ENCODE results near the gene C1QTNF3. TPM values are rescaled to one million over a fixed set of nuclear protein-coding genes. Genes with fewer than 3 reads are reported as not detected.
A peak's percentile ranks its signal among the peaks of the same experiment; 100 is the strongest.
"Not testable (repeated sequence)": the region's sequence is repeated elsewhere in the genome, so short reads cannot be mapped to it uniquely, and the experiment has no call there.

C1QTNF3 gene, protein sequence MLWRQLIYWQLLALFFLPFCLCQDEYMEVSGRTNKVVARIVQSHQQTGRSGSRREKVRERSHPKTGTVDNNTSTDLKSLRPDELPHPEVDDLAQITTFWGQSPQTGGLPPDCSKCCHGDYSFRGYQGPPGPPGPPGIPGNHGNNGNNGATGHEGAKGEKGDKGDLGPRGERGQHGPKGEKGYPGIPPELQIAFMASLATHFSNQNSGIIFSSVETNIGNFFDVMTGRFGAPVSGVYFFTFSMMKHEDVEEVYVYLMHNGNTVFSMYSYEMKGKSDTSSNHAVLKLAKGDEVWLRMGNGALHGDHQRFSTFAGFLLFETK
- under 1 TPM; 0.40 to 0.62 (median 0.50) TPM for total RNA-seq (2021; fragmentation: NEBNext Ultra II Directional; extraction: Animal tissue kit (Norgen Biotek cat#: 25700))
- long read RNA-seq: 0 reads

DNA sequence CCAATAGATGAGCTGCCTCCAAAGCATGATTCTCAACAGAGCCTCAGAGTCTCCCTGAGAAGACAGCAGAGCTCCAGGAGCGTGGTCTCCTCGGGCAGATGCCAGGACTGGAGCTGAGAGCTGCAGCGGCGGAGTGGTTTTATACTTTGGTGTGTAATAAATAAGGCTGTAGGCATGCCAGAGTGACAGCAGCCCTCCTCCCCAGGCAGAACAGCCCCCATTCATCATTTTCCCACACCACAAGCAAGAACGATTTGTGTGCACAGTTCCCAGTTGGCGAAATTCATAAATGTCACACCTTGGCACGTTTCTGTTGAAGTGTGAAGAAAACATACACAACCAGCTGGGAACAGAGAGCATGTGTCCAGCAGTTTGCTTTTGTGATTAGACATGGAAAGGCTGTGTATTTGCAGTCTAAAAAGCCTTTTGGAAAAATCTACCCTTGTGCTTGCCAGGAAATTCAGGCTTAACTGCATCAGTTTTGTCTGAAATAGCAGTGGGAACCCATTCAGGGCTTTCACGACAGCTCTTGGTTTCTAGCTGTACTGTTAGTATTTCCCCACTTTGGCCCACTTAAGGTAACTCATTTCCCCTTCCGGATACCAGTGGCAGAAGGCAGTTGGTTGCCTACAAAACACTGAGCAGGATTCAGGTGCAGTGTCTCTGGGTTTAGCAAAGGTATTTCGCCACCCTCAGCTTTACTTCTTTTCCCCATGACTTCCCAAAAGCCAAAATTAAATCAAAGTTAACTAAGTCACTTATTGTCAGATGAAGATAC, at the start of gene C1QTNF3:
Gene C1QTNF3, minus strand, starts transcription at position 115 of the 778 bp plus-strand sequence. Its CDS starts 88 bp downstream, at position 27.
- no peak within 1 kb of the TSS for H3K4me3 Mint-ChIP-seq
- no peaks in the 10 kb centered on the region for H3K9me3 Mint-ChIP-seq
- DNase-seq: no peak
- peaks cover 36% of the 10 kb centered on the region for H3K4me1 Mint-ChIP-seq (ENCODE audit: low read depth)
- no peak within 1 kb of the TSS for H3K27ac Mint-ChIP-seq
- H3K27me3 Mint-ChIP-seq (ENCODE audit: insufficient read depth): no peaks in the 10 kb centered on the region; the same call in none of the 2 replicates
- H3K36me3 Mint-ChIP-seq (ENCODE audit: low read depth): peaks cover 4% of the 10 kb centered on the region
- TF ChIP-seq, protein P1, sequence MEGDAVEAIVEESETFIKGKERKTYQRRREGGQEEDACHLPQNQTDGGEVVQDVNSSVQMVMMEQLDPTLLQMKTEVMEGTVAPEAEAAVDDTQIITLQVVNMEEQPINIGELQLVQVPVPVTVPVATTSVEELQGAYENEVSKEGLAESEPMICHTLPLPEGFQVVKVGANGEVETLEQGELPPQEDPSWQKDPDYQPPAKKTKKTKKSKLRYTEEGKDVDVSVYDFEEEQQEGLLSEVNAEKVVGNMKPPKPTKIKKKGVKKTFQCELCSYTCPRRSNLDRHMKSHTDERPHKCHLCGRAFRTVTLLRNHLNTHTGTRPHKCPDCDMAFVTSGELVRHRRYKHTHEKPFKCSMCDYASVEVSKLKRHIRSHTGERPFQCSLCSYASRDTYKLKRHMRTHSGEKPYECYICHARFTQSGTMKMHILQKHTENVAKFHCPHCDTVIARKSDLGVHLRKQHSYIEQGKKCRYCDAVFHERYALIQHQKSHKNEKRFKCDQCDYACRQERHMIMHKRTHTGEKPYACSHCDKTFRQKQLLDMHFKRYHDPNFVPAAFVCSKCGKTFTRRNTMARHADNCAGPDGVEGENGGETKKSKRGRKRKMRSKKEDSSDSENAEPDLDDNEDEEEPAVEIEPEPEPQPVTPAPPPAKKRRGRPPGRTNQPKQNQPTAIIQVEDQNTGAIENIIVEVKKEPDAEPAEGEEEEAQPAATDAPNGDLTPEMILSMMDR (IDR thresholded peaks at IDR 0.05): no peak

DNA sequence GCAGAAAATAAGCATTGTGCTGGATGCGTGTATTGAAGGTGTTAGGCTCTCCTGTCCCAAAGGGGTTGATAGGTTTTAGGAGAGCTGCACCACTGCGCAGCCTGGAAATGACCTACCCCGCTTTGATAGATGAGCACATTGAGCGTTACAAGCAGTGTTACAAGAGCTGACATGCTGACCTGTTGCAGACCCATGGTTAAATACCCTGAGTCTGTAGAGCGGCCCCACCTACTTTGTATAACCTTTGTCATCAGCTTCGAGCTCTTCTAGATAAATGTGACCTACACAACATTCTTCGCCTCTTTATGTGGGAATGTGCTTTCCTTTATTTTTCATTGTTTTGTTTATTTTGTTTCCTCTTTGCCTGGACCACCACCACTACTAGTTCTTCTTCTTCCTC, 48.0 kb upstream of the C1QTNF3 start:
- H3K9me3 Mint-ChIP-seq; H3K36me3 Mint-ChIP-seq (ENCODE audit: low read depth); DNase-seq; H3K4me3 Mint-ChIP-seq; H3K27ac Mint-ChIP-seq; H3K27me3 Mint-ChIP-seq (ENCODE audit: insufficient read depth): not testable (repeated sequence)
- peaks cover 17% of the 10 kb centered on the region for H3K4me1 Mint-ChIP-seq (ENCODE audit: low read depth)

DNA sequence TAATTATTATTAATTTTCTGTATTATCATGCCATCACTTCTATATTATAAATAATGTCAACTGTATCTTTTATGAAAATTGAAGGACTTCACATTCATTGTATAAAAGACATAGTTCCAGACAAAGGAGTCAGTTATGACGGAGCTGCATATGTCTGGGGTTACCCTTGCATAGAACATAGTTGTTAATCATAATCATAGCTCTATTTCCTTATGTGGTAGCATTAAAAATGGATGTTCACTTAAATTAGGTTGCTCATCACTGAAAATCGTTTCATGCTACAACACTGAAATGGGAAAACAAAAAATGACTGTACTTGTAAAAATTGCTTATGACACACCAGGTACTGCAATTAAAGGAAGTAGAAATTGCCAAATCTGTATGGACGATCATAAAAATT, 46.8 kb upstream of the C1QTNF3 start:
- not testable (repeated sequence) for H3K9me3 Mint-ChIP-seq; H3K4me3 Mint-ChIP-seq; H3K36me3 Mint-ChIP-seq (ENCODE audit: low read depth); DNase-seq; H3K27ac Mint-ChIP-seq; H3K27me3 Mint-ChIP-seq (ENCODE audit: insufficient read depth)
- H3K4me1 Mint-ChIP-seq (ENCODE audit: low read depth): peaks cover 17% of the 10 kb centered on the region

DNA sequence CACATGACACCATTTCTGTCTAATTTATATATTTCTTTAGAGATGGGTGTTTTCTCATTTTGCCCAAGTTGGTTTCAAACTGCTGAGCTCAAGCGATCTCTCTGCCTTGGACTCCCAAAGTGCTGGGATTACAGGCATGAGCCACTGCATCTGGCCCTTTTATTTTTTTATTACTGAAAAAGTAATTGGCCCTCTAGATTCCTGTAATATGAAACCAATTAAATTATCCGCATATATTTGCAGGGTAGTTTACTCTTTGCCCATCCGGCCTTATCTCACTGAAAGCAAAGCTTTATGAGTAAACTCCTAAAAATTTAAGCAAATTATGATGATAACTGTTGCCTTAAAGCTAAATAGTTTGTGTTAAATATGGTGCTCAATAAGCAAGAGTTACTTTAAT, 44.7 kb upstream of the C1QTNF3 start:
- not testable (repeated sequence) for H3K4me3 Mint-ChIP-seq; H3K27me3 Mint-ChIP-seq (ENCODE audit: insufficient read depth); DNase-seq; H3K9me3 Mint-ChIP-seq; H3K27ac Mint-ChIP-seq; H3K36me3 Mint-ChIP-seq (ENCODE audit: low read depth)
- peaks cover 17% of the 10 kb centered on the region for H3K4me1 Mint-ChIP-seq (ENCODE audit: low read depth)

DNA sequence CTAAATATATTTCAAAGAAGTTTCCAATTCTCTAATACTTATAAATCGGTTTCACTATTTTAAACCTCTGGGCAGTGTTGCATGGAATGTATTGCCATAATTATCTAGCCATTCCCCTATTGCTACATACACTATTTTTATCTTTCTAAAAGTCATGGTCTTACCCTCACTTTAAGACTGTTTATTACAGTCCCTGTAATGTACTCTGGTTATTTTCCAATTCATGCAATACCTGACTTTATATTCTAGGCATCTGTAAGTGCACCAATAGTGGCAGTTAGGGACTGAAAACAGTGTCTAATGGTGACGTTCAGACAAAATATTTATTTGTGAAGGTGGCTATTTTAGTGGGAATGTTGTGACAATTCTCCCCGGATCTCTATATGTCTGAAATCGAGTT, 40.9 kb upstream of the C1QTNF3 start:
- not testable (repeated sequence) for H3K27me3 Mint-ChIP-seq (ENCODE audit: insufficient read depth); DNase-seq; H3K27ac Mint-ChIP-seq; H3K4me3 Mint-ChIP-seq; H3K36me3 Mint-ChIP-seq (ENCODE audit: low read depth); H3K9me3 Mint-ChIP-seq
- H3K4me1 Mint-ChIP-seq (ENCODE audit: low read depth): peaks cover 17% of the 10 kb centered on the region

DNA sequence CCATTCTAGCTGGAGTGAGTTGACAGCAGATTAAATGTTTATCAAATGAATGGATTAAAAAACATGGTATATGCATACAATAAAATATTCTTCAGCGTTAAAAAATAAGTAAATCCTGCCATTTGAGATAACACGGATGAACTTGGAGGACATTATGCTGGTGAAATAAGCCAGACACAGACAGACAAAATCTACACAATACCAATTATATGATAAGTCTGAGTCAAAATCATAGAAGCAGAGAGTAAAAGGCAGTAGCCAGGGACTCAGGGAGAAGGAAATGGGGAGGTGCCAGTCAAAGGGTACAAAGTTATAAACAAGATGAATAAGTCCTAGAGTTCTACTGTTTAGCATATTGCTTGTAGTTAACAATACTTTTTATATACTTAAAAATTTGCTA, 36.5 kb upstream of the C1QTNF3 start:
- H3K4me1 Mint-ChIP-seq (ENCODE audit: low read depth); H3K36me3 Mint-ChIP-seq (ENCODE audit: low read depth); H3K27me3 Mint-ChIP-seq (ENCODE audit: insufficient read depth); DNase-seq; H3K27ac Mint-ChIP-seq; H3K9me3 Mint-ChIP-seq; H3K4me3 Mint-ChIP-seq: not testable (repeated sequence)

DNA sequence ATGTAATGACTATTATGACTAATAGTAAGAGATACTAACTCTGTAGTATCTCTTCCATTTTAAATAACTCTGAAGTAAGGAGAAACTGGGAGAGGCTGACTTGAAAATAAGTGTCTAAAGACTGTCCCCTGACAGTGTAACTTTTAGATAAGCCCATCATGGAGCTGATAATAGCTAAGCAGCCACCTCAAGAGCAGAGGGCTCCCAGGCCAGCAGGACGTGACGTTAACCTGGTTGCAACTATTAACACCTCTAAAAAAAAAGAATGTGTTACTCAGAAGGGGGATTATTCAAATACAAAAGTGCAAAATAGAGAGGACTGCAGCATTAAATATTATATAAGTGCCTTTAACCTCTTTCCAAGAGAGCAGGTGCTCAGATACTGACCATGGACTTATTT, 34.6 kb upstream of the C1QTNF3 start:
- not testable (repeated sequence) for H3K36me3 Mint-ChIP-seq (ENCODE audit: low read depth); H3K9me3 Mint-ChIP-seq; H3K4me1 Mint-ChIP-seq (ENCODE audit: low read depth); DNase-seq; H3K27me3 Mint-ChIP-seq (ENCODE audit: insufficient read depth); H3K27ac Mint-ChIP-seq; H3K4me3 Mint-ChIP-seq

DNA sequence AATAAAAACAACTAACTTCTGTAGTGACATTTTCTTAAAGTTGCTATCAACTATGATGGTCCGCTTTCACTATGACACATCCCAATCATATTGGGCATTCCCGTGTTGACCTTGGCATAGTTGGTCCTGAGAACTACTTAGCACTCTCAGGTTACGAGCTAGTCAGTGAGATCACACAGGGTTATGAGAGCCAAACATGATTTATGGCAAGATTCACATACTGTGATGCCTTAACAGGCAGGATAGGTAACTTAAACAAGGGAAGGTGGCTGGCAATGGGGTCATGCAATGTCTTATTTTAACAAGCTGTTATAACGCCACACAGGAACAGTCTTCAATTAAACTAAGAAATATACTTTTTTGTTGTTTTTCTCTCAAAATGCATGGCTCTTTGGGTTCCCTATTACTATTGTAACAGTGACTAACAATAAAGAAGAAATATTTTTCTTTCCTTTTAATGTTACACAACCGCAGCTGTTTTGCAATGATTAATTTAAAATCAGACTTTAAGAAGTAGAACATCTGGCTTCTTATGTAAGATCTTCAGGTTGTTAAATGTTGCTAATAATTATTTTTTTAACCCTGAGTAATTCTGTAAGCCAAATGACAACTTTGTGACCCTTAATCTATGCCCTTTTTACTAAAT, 33.8 kb upstream of the C1QTNF3 start:
- not testable (repeated sequence) for H3K27ac Mint-ChIP-seq; H3K4me1 Mint-ChIP-seq (ENCODE audit: low read depth); DNase-seq; H3K4me3 Mint-ChIP-seq; H3K27me3 Mint-ChIP-seq (ENCODE audit: insufficient read depth); H3K9me3 Mint-ChIP-seq; H3K36me3 Mint-ChIP-seq (ENCODE audit: low read depth)

DNA sequence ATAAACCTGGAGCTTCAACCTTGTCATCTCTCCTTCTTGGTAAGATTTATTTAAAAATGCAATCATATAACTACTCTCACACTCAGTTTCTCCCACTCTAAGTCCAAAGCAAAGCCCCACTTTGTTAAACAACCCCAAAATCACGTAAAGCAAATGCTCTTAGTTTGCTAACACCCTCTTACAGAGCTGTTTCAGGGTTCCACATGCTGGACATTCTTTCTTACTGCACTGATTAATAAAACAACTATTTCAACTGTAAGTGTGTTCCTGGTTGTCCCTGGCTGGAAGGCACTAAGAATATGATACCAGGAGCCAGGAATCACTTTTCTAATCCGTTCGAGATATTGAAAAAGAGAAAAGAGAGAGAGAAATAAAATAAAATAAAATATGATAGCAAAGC, 31.5 kb upstream of the C1QTNF3 start:
- DNase-seq: peak; percentile 16
- not testable (repeated sequence) for H3K27ac Mint-ChIP-seq; H3K4me1 Mint-ChIP-seq (ENCODE audit: low read depth)

DNA sequence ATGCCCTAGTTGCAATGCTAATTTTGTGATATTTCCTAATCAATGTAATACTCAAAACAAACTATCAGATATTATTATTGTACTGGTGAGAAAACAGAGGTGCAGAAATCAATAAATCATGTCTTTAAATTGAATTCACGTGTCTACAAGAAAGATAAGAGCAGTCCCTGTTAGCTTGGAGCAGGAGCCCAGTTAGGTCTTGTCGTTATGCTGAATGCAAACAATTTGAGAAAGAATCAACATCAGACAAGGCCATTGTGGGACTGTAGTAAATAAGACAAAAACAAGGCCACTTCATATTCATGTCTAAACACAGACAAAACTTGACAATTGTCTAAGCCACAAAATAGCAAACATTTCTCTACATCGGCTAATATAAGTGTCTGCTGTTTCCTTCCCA, 31.1 kb upstream of the C1QTNF3 start:
- not testable (repeated sequence) for H3K27me3 Mint-ChIP-seq (ENCODE audit: insufficient read depth); H3K27ac Mint-ChIP-seq; H3K4me3 Mint-ChIP-seq; H3K4me1 Mint-ChIP-seq (ENCODE audit: low read depth); H3K9me3 Mint-ChIP-seq; H3K36me3 Mint-ChIP-seq (ENCODE audit: low read depth); DNase-seq

More for the DNA sequence above, 31.5 kb upstream of the C1QTNF3 start:
- TF ChIP-seq, protein P1 (IDR thresholded peaks at IDR 0.05): 0 out of 2 replicates have a peak, but pooled peaks have one; percentile 11
- H3K36me3 Mint-ChIP-seq (ENCODE audit: low read depth); H3K9me3 Mint-ChIP-seq; H3K27me3 Mint-ChIP-seq (ENCODE audit: insufficient read depth); H3K4me3 Mint-ChIP-seq: not testable (repeated sequence)

DNA sequence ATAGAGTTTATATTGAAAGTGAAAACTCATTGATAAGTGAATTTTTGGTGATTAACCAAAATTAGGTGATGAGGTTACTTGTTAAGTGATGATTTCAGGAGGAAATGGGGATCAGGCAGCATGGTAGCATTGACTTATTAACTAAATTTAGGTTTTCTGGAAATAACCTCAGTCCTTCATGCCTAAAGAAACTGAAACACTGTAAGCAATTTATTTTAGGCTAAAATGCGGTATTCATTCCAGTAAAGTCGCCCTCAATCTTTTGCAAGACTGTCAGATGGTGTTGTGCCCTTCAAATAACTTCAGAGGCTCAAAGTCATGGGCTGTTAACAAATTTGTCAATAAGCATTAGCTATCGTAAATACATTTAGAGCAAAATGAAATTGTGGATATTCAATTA, 27.6 kb upstream of the C1QTNF3 start:
- not testable (repeated sequence) for DNase-seq; H3K27me3 Mint-ChIP-seq (ENCODE audit: insufficient read depth); H3K9me3 Mint-ChIP-seq; H3K4me1 Mint-ChIP-seq (ENCODE audit: low read depth); H3K27ac Mint-ChIP-seq; H3K36me3 Mint-ChIP-seq (ENCODE audit: low read depth); H3K4me3 Mint-ChIP-seq
